Measurements from ENCODE around the gene FAF2.
"Not testable (repeated sequence)": the region's sequence is repeated elsewhere in the genome, so short reads cannot be mapped to it uniquely, and the experiment has no call there.

The FAF2 gene, protein sequence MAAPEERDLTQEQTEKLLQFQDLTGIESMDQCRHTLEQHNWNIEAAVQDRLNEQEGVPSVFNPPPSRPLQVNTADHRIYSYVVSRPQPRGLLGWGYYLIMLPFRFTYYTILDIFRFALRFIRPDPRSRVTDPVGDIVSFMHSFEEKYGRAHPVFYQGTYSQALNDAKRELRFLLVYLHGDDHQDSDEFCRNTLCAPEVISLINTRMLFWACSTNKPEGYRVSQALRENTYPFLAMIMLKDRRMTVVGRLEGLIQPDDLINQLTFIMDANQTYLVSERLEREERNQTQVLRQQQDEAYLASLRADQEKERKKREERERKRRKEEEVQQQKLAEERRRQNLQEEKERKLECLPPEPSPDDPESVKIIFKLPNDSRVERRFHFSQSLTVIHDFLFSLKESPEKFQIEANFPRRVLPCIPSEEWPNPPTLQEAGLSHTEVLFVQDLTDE

DNA sequence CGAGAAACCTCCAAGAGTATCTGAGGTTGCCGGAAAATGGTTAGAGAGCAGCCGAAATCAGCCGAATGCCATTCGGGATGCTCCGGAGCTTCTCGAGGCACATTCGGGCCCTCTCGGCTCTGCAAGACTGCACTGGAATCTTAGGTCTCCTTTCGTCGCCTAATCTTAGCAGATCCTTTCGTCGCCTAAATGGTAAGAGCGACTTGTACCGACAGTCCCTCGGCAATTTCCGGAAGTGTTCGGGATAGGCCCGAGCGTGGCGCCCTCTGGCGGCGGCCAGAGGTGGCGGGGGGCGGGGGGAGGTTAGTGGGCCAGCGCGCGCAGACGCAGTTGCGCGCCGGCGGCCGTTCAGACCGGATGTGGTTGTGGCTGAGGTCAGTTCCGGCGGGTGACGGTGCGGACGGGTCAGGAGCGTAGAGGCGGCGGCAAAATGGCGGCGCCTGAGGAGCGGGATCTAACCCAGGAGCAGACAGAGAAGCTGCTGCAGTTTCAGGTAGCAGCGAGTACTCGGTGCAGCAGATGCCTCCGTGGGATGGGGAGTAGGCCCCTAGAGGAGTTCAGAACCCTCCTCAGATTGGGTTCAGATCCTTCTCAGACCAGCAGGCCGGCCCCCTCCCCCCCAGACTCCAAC, at the start of gene FAF2:
Gene FAF2, plus strand, starts transcription at position 408 of the 631 bp plus-strand sequence. Its CDS starts 23 bp downstream, at position 431.
- peak; percentile 93 for DNase-seq

DNA sequence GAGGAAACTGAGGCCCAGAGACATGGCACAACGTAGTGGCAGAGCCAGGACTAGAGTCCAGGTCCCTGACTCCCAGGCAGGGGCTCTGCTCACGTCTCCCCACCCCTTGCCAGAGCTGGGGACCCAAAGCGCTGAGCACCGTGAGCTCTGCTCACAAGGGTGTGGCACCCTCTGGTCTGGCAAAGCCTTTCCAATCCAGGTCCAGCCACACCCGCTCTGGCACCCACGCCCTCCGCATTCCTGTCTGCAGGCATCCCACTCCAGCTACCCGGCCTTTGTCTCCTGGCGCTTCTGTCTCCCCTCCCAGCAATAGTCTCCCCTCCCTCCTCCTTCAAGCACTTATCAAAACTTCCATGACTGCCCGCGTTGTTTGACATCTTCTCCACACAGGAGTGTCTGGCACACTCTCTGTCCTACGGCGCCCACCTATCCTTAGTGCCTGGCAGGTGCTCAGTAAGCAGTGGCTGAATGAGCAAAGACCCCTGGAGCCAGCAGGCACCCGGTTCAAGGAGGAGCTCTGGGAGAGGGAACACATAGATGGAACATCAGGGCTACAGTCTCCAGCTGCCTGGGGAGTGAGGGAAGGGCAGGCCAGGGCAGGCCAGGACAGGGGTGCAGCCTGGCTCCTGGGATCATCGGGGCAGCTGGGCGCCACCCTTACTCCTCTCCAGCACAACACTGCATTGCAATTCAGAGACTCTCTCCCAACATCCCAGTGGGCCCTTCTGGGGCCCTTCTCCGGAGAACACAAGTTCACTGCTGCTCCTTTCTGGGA, 47.6 kb upstream of the FAF2 start:
- no peak for DNase-seq

DNA sequence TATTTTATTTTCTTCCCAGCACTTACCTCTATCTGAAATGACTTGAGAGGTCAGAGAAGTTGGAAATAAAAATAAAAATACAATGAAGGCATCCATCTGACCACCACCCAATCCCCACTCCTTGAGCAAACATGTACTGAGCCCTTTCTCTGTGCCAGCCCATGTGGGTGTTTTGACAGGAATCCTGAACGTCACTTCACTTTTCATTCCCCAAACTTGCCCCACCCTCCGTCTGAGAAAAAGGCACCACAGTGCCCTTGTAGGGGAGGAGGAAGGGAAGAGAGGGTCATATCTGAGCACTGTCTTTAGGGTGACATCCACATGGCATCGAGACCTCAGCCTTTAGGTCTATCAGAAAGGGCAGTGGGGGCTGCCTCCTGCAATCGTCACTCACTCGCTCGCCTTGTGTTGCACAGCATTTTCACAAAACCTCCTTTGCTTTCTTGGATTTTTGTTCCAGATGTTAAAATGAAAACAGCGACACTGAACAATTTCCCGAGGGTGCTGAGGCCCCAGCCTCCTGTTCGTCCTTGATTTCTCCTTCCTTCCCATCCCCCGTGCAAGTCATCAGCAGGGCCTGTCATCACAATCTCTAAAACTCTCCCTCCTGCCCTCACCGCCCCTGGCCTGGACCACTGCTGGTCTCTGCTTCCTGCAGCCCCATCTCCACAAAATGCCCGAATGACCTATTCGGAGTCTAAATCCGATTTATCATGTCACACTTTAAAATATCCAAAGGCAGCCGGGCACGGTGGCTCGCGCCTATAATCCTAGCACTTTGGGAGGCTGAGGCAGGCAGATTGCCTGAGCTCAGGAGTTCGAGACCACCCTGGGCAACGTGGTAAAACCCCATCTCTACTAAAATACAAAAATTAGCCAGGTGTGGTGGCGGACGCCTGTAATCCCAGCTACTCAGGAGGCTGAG, 46.6 kb upstream of the FAF2 start:
- no peak for DNase-seq

GRCh38 chr5:176405656-176406435, 42.3 kb upstream of the FAF2 start:
- no peak for DNase-seq

GRCh38 chr5:176406436-176407052, 41.6 kb upstream of the FAF2 start:
- DNase-seq = no peak

DNA sequence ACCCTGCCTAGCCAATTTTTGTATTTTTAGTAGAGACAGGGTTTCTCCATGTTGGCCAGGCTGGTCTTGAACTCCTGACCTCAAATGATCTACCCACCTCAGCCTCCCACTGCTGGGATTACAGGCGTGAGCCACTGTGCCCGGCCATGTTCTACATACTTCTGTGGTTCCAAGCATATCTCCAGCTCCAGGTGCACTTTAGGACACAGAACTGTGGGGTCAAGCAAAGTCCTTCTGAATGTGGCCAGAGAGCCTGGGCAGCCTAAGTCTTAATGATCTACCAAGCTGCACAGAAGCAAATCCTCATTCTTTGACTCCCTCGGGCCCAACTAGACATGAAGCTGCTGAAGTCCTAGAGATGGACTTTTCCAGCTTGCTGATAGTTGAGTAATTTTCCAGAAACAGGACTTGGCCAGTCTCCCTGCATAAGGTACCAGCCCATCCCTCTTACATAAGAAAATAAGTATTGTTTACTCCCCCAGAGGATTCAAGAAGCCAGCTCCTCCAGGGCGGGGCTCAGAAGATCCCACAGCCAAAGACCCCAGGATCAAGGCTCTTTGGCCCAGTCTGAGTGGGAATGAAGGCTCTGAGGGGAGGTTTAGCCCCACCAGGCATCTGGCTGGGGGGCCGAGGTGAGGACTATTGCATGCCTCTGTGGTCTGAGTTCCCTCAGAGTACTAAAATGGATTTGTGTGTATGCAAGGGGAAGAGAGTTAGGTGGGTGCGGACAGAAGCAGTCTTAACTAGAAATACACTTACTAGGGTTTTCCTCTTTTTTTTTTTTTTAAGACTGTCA, 40.5 kb upstream of the FAF2 start:
- DNase-seq = no peak

- not testable (repeated sequence) for DNase-seq
Measured at GRCh38 chr5:176408252-176408573, 40.0 kb upstream of the FAF2 start.

- DNase-seq = no peak
Measured at GRCh38 chr5:176408590-176408989, 39.6 kb upstream of the FAF2 start.

- DNase-seq = no peak
Measured at GRCh38 chr5:176409765-176410164, 38.4 kb upstream of the FAF2 start.

- DNase-seq = no peak
Measured at GRCh38 chr5:176410486-176411180, 37.6 kb upstream of the FAF2 start.

DNA sequence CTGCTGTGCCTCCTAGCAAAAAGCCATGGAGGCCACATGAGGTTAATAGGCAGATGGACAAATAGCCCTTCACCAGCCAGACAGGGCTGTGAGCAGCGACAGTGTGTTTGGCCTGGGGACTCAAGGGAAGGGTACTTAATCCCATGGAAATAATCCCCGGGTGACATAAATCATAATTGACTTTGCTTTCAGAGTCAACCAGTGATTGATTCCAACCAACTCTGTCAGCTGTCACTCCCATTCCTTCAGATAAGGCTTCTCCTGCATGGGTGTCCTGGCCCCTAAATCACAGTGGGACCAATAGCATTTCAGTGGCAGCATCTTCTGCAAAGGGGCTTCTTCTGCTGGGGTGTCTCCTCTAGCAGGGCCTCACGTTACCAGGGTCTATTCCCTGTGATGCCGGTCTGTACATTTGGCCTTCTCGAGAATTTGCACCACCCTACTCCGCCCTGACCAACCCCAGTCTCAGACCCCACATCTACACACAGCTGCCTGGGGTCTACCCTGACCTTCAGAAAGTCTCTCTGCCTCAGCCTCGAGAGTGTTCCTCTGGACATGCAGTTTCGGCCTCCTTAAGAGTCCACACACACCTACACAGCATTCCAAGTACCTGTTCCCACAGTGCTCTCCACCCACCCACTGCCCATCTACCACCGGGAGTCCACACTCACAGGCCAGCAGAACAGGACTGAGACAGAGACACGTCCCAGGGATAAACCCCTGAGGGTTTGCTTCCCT, 35.5 kb upstream of the FAF2 start:
- no peak for DNase-seq

DNA sequence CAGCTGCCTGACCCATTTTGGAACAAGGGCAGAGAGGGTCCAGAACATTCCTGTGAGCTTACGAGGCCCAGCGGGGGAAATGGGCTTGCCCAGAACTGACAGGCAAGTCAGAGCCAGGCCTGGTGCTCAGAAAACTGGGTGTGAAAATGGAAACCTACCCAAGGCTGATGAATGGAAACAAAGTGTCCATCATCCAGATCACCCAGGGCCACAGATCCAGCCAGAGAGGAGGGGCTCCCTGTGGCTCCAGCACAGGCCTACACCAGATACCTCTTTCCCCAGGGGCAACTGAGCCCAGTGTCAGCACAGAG, 35.0 kb upstream of the FAF2 start:
- DNase-seq = no peak

- DNase-seq = no peak
Measured at GRCh38 chr5:176413709-176414191, 34.4 kb upstream of the FAF2 start.

GRCh38 chr5:176414704-176415103, 33.5 kb upstream of the FAF2 start:
- DNase-seq = no peak

- DNase-seq = no peak
Measured at GRCh38 chr5:176415240-176415951, 32.8 kb upstream of the FAF2 start.

- peak; percentile 49 for DNase-seq
Measured at GRCh38 chr5:176415952-176416924, 31.9 kb upstream of the FAF2 start, which contains the start of gene CLTB. CLTB (minus strand) TSS chr5:176416539; CDS start chr5:176416363, 176 bp downstream.

DNA sequence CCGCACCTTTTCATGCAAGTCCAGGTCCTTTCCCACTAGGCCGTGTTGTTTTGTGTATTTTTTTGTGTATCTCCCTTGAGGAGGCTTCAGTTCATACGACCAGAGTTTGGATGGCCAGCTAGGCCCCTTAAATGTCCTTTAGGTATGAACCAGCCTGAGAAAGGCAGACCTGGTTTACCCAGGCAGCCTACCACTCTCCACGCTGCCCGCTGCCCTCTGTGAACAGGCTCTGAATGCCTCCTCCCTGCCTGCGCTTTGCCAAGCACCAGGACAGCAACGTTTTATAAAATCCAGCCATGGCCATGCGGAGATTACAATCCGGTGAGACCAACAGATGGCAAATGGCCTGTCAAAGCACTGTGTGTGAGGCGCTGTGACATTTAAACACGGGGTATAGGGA, 31.2 kb upstream of the FAF2 start:
- no peak for DNase-seq

Data from GF-D8 (cell line).